HEK293 (cell line): Measurements from ENCODE around the gene HOXB1.

Experiments used
- CTCF ChIA-PET: fragments of 350-600 bp; formaldehyde crosslinking; extraction: SDS; loops from one replicate; lab custom pipeline; 2021; ENCODE audit warnings: antibody characterized with exemption; lab: Yijun Ruan, JAX
- POLR2A ChIA-PET: fragments of 300-600 bp; formaldehyde crosslinking; extraction: SDS; loops from one replicate; lab custom pipeline; 2020; ENCODE audit warnings: antibody characterized with exemption, inconsistent platforms; lab: Yijun Ruan, JAX
- H3K27ac ChIP-seq: fragments of 200-500 bp; sonication (Bioruptor generic); 2 replicates; pipeline ENCODE4 v1.5.1; 2014; ENCODE audit warnings: low read depth, low read length, control low read depth, inconsistent platforms; ENCODE audit errors: extremely low read depth
- H3K36me3 ChIP-seq, 2 experiments: fragments of 200-500 bp in 1 of 2; sonication (Bioruptor generic) in 1 of 2; 1 replicate in 1 of 2; 2 replicates in 1 of 2; pipeline ENCODE4 v1.5.1; 2014 to 2017; ENCODE audit warnings: inconsistent platforms in 2 of 2, low read length in 2 of 2; ENCODE audit not compliant: control insufficient read depth in 2 of 2, insufficient read depth in 1 of 2
- H3K4me1 ChIP-seq: fragments of 200-500 bp; sonication (Bioruptor generic); 2 replicates; pipeline ENCODE4 v1.5.1; 2014; ENCODE audit warnings: mild to moderate bottlenecking, low read length, inconsistent platforms; ENCODE audit not compliant: control insufficient read depth, insufficient read depth
- H3K4me3 ChIP-seq: 2 replicates; pipeline ENCODE4 v1.5.1; 2011; ENCODE audit warnings: low read depth, mild to moderate bottlenecking, control low read depth, low read length, moderate library complexity
- H3K9me3 ChIP-seq: fragments of 200-500 bp; sonication (Bioruptor generic); 2 replicates; pipeline ENCODE4 v1.5.1; 2014; ENCODE audit warnings: low read depth, low read length, inconsistent platforms; ENCODE audit not compliant: control insufficient read depth, insufficient read depth
- BCL11A ChIP-seq: fragments of 450-650 bp; formaldehyde crosslinking; IDR thresholded peaks from 2 replicates; pipeline ENCODE4 v1.5.1; 2016; ENCODE audit warnings: low read depth, missing biosample characterization, missing genetic modification characterization
- HOXC10 ChIP-seq: sonication (generic); formaldehyde crosslinking; IDR thresholded peaks from 2 replicates; pipeline ENCODE4 v1.8.1; 2023; ENCODE audit warnings: mild to moderate bottlenecking, missing genetic modification reagents
- MZF1 ChIP-seq: fragments of 450-650 bp; formaldehyde crosslinking; IDR thresholded peaks from 2 replicates; pipeline ENCODE4 v1.5.1; 2017; ENCODE audit warnings: missing biosample characterization, missing genetic modification characterization, borderline replicate concordance
- SCRT1 ChIP-seq: fragments of 450-650 bp; formaldehyde crosslinking; IDR thresholded peaks from 2 replicates; pipeline ENCODE4 v1.5.1; 2016; ENCODE audit warnings: missing biosample characterization, missing genetic modification characterization, borderline replicate concordance
- SP7 ChIP-seq: fragments of 450-650 bp; formaldehyde crosslinking; IDR thresholded peaks from 2 replicates; pipeline ENCODE4 v1.5.1; 2016; ENCODE audit warnings: missing biosample characterization, missing genetic modification characterization
- ZBTB26 ChIP-seq: fragments of 450-650 bp; formaldehyde crosslinking; optimal IDR thresholded peaks from 2 replicates; pipeline ENCODE3; 2016; ENCODE audit warnings: missing biosample characterization, mild to moderate bottlenecking, missing genetic modification characterization
- ZNF10 ChIP-seq: fragments of 450-650 bp; formaldehyde crosslinking; IDR thresholded peaks from 2 replicates; pipeline ENCODE4 v1.5.1; 2017; ENCODE audit warnings: missing biosample characterization, missing genetic modification characterization
- ZNF121 ChIP-seq: fragments of 450-650 bp; formaldehyde crosslinking; IDR thresholded peaks from 2 replicates; pipeline ENCODE4 v1.5.1; 2016; ENCODE audit warnings: missing biosample characterization, missing genetic modification characterization
- ZNF138 ChIP-seq: fragments of 450-650 bp; formaldehyde crosslinking; IDR thresholded peaks from 2 replicates; pipeline ENCODE4 v1.5.1; 2016; ENCODE audit warnings: missing biosample characterization, missing genetic modification characterization, borderline replicate concordance
- ZNF157 ChIP-seq: fragments of 450-650 bp; formaldehyde crosslinking; IDR thresholded peaks from 2 replicates; pipeline ENCODE4 v1.5.1; 2016; ENCODE audit warnings: missing biosample characterization, missing genetic modification characterization
- ZNF214 ChIP-seq: fragments of 450-650 bp; formaldehyde crosslinking; IDR thresholded peaks from 2 replicates; pipeline ENCODE4 v1.5.1; 2017; ENCODE audit warnings: missing biosample characterization, mild to moderate bottlenecking, missing genetic modification characterization, borderline replicate concordance
- ZNF274 ChIP-seq, 2 experiments: fragments of 200-500 bp in 1 of 2; fragments of 450-650 bp in 1 of 2; sonication (Bioruptor generic) in 1 of 2; formaldehyde crosslinking in 1 of 2; IDR thresholded peaks; 2 replicates each; pipeline versions ENCODE4 v1.5.1 to v1.6.1; 2014 to 2016; ENCODE audit warnings: borderline replicate concordance in 1 of 2, inconsistent platforms in 1 of 2, low read length in 1 of 2, missing biosample characterization in 1 of 2, missing genetic modification characterization in 1 of 2
- ZNF311 ChIP-seq: fragments of 450-650 bp; formaldehyde crosslinking; IDR thresholded peaks from 2 replicates; pipeline ENCODE4 v1.5.1; 2017; ENCODE audit warnings: missing biosample characterization, missing genetic modification characterization, borderline replicate concordance
- ZNF335 ChIP-seq: fragments of 450-650 bp; formaldehyde crosslinking; conservative IDR thresholded peaks from 2 replicates; pipeline ENCODE4 v1.5.1; 2016; ENCODE audit warnings: missing biosample characterization, missing genetic modification characterization
- ZNF341 ChIP-seq: fragments of 450-650 bp; formaldehyde crosslinking; IDR thresholded peaks from 2 replicates; pipeline ENCODE4; 2016; ENCODE audit warnings: low read depth, missing biosample characterization, missing genetic modification characterization
- ZNF473 ChIP-seq: fragments of 450-650 bp; formaldehyde crosslinking; IDR thresholded peaks from 2 replicates; pipeline ENCODE4 v1.5.1; 2017; ENCODE audit warnings: missing biosample characterization, missing genetic modification characterization
- ZNF518A ChIP-seq: fragments of 450-650 bp; formaldehyde crosslinking; conservative IDR thresholded peaks from 2 replicates; pipeline ENCODE4 v1.5.1; 2016; ENCODE audit warnings: low read depth, missing biosample characterization, missing genetic modification characterization
- ZNF544 ChIP-seq: fragments of 450-650 bp; formaldehyde crosslinking; IDR thresholded peaks from 2 replicates; pipeline ENCODE4 v1.5.0; 2017; ENCODE audit warnings: missing biosample characterization, missing genetic modification characterization
- ZNF548 ChIP-seq: fragments of 450-650 bp; formaldehyde crosslinking; IDR thresholded peaks from 2 replicates; pipeline ENCODE4 v1.5.1; 2016; ENCODE audit warnings: missing biosample characterization, missing genetic modification characterization
- ZNF560 ChIP-seq: fragments of 450-650 bp; formaldehyde crosslinking; IDR thresholded peaks from 2 replicates; pipeline ENCODE4 v1.5.1; 2017; ENCODE audit warnings: missing biosample characterization, missing genetic modification characterization, borderline replicate concordance
- ZNF600 ChIP-seq: fragments of 450-650 bp; formaldehyde crosslinking; IDR thresholded peaks from 2 replicates; pipeline ENCODE4 v1.5.1; 2016; ENCODE audit warnings: missing biosample characterization, missing genetic modification characterization
- ZNF639 ChIP-seq: fragments of 450-650 bp; formaldehyde crosslinking; IDR thresholded peaks from 2 replicates; pipeline ENCODE4 v1.5.1; 2016; ENCODE audit warnings: missing biosample characterization, missing genetic modification characterization
- ZNF658 ChIP-seq: fragments of 450-650 bp; formaldehyde crosslinking; IDR thresholded peaks from 2 replicates; pipeline ENCODE4; 2016; ENCODE audit warnings: missing biosample characterization, missing genetic modification characterization
- ZNF660 ChIP-seq: fragments of 450-650 bp; IDR thresholded peaks from 2 replicates; pipeline ENCODE4 v1.5.1; 2018; ENCODE audit warnings: missing biosample characterization, mild to moderate bottlenecking, missing genetic modification characterization
- ZNF677 ChIP-seq: fragments of 450-650 bp; IDR thresholded peaks from 2 replicates; pipeline ENCODE4 v1.5.0; 2018; ENCODE audit warnings: missing biosample characterization, mild to moderate bottlenecking, missing genetic modification characterization, moderate library complexity
- ZNF692 ChIP-seq: fragments of 450-650 bp; formaldehyde crosslinking; IDR thresholded peaks from 2 replicates; pipeline ENCODE4 v1.5.1; 2016; ENCODE audit warnings: missing biosample characterization, missing genetic modification characterization

The HOXB1 gene

GRCh38 chr17:48570325-48571023 is 39.7 kb upstream of the HOXB1 start:
- TF ChIP-seq ZNF677 (no peak), ZNF214 (tag by site-specific recombination) (no peak), ZNF311 (tag by site-specific recombination) (no peak), BCL11A (tag by site-specific recombination) (no peak), ZNF639 (tag by site-specific recombination) (no peak), ZNF658 (no peak), ZNF600 (tag by site-specific recombination) (0 out of 2 replicates have a peak, but pooled peaks have one; percentile 14), ZNF341 (tag by site-specific recombination) (no peak), ZNF518A (no peak), ZNF692 (tag by site-specific recombination) (no peak), ZNF274 (IDR thresholded peaks at IDR 0.05; ENCODE audit: low read length) (no peak), ZNF274 (tag by site-specific recombination; IDR thresholded peaks at IDR 0.05; ENCODE audit: borderline replicate concordance) (no peak), ZNF548 (tag by site-specific recombination) (no peak), ZNF138 (tag by site-specific recombination) (no peak), ZBTB26 (tag by site-specific recombination) (peak; percentile 3), ZNF544 (no peak), ZNF121 (tag by site-specific recombination) (no peak), MZF1 (0 out of 2 replicates have a peak, but pooled peaks have one; percentile 10), ZNF560 (tag by site-specific recombination) (no peak), SP7 (tag by site-specific recombination) (no peak), SCRT1 (tag by site-specific recombination) (no peak), ZNF157 (tag by site-specific recombination) (no peak), ZNF473 (tag by site-specific recombination) (no peak), ZNF10 (tag by site-specific recombination) (no peak), ZNF660 (tag by site-specific recombination) (0 out of 2 replicates have a peak, but pooled peaks have one; percentile 4), ZNF335 (peak; percentile 81), HOXC10 (CRISPR knock-in tag) (no peak)
- H3K36me3 ChIP-seq, result peaks cover 8 to 47% of the 10 kb centered on the region in 2 experiments
- POLR2A ChIA-PET, result interaction anchor here (0.6 to 1.1 kb wide), 5 partner anchors 12 to 219 kb away, joined by 3 to 5 read pairs (median 4); no protein-coding TSS in a partner anchor
- CTCF ChIA-PET, result interaction anchor here (0.5 to 1.0 kb wide), 3 partner anchors 13 to 82 kb away, joined by 3 to 7 read pairs (median 3); no protein-coding TSS in a partner anchor
- H3K9me3 ChIP-seq, result no peaks in the 10 kb centered on the region
- H3K4me1 ChIP-seq, result peaks cover 100% of the 10 kb centered on the region
- H3K27ac ChIP-seq, result peak overlapping the region; percentile 93
- no peak overlapping the region for H3K4me3 ChIP-seq
